ENCODE results near the gene ZDHHC23. TPM values are rescaled to one million over a fixed set of nuclear protein-coding genes. Genes with fewer than 3 reads are reported as not detected.

Gene ZDHHC23
- total RNA-seq, 1 donor from 2014 or later = 1.6 TPM

DNA sequence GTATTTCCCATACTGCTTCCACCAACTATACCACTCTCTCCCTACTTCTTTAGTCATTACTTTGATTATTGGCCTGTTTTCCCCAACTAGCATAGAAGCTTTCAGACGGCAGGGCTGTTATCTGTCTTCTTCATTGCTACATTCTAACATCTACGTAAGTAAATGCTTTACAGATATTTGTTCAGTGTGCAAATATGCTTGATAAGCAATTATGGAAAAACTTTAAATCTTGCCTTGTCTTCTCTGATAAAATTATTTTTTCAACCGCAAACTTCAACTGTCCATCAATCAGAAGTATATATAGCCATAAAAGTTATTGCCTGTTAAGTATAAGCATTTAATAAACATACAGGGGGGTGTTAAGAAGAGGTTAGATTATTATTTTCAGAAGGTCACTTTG lies 35.7 kb downstream of the ZDHHC23 start:
- Mint-ChIP-seq H3K27ac (ENCODE audit: unreplicated experiment) (no peak overlapping the region), H3K27me3 (ENCODE audit: unreplicated experiment) (peaks cover 2% of the 10 kb centered on the region), H3K36me3 (ENCODE audit: unreplicated experiment) (no peaks in the 10 kb centered on the region), H3K4me3 (ENCODE audit: unreplicated experiment) (no peak overlapping the region), H3K4me1 (ENCODE audit: low read depth, unreplicated experiment) (no peaks in the 10 kb centered on the region), H3K9me3 (ENCODE audit: unreplicated experiment) (no peaks in the 10 kb centered on the region)
- no peak for DNase-seq
- TF ChIP-seq CTCF (IDR thresholded peaks at IDR 0.05; ENCODE audit: partially characterized antibody, unreplicated experiment) = no peak

GRCh38 chr3:113985541-113985940 lies 37.7 kb downstream of the ZDHHC23 start:
- H3K9me3 Mint-ChIP-seq (ENCODE audit: unreplicated experiment) = no peaks in the 10 kb centered on the region
- no peak overlapping the region for H3K4me3 Mint-ChIP-seq (ENCODE audit: unreplicated experiment)
- no peak for TF ChIP-seq CTCF (IDR thresholded peaks at IDR 0.05; ENCODE audit: partially characterized antibody, unreplicated experiment)
- DNase-seq = no peak
- H3K36me3 Mint-ChIP-seq (ENCODE audit: unreplicated experiment) = no peaks in the 10 kb centered on the region
- H3K27ac Mint-ChIP-seq (ENCODE audit: unreplicated experiment) = no peak overlapping the region
- no peaks in the 10 kb centered on the region for H3K4me1 Mint-ChIP-seq (ENCODE audit: low read depth, unreplicated experiment)
- no peaks in the 10 kb centered on the region for H3K27me3 Mint-ChIP-seq (ENCODE audit: unreplicated experiment)

- H3K27me3 Mint-ChIP-seq (ENCODE audit: unreplicated experiment) = no peaks in the 10 kb centered on the region
- H3K4me3 Mint-ChIP-seq (ENCODE audit: unreplicated experiment) = no peak overlapping the region
- no peaks in the 10 kb centered on the region for H3K4me1 Mint-ChIP-seq (ENCODE audit: low read depth, unreplicated experiment)
- no peak for TF ChIP-seq CTCF (IDR thresholded peaks at IDR 0.05; ENCODE audit: partially characterized antibody, unreplicated experiment)
- H3K9me3 Mint-ChIP-seq (ENCODE audit: unreplicated experiment) = no peaks in the 10 kb centered on the region
- no peak overlapping the region for H3K27ac Mint-ChIP-seq (ENCODE audit: unreplicated experiment)
- H3K36me3 Mint-ChIP-seq (ENCODE audit: unreplicated experiment) = no peaks in the 10 kb centered on the region
- DNase-seq = no peak
Measured at GRCh38 chr3:114005481-114005880, 57.7 kb downstream of the ZDHHC23 start.

- no peaks in the 10 kb centered on the region for H3K27me3 Mint-ChIP-seq (ENCODE audit: unreplicated experiment)
- no peaks in the 10 kb centered on the region for H3K9me3 Mint-ChIP-seq (ENCODE audit: unreplicated experiment)
- DNase-seq = no peak
- no peak overlapping the region for H3K4me3 Mint-ChIP-seq (ENCODE audit: unreplicated experiment)
- peaks cover 1% of the 10 kb centered on the region for H3K4me1 Mint-ChIP-seq (ENCODE audit: low read depth, unreplicated experiment)
- TF ChIP-seq CTCF (IDR thresholded peaks at IDR 0.05; ENCODE audit: partially characterized antibody, unreplicated experiment) = no peak
- H3K36me3 Mint-ChIP-seq (ENCODE audit: unreplicated experiment) = no peaks in the 10 kb centered on the region
- H3K27ac Mint-ChIP-seq (ENCODE audit: unreplicated experiment) = no peak overlapping the region
Measured at GRCh38 chr3:114011059-114011797, 63.4 kb downstream of the ZDHHC23 start.

Other genes starting within 250 kb of the ZDHHC23 start
- 42.5 TPM for gene NAA50, start 201.8 kb upstream of the ZDHHC23 start, total RNA-seq (ENCODE audit: unreplicated experiment)
- 94.5 TPM for gene ATP6V1A, start 201.0 kb upstream of the ZDHHC23 start, total RNA-seq (ENCODE audit: unreplicated experiment)
- 2.1 TPM for gene GRAMD1C, start 109.2 kb upstream of the ZDHHC23 start, total RNA-seq (ENCODE audit: unreplicated experiment)
- 3.8 TPM for gene CCDC191, start 108.5 kb downstream of the ZDHHC23 start, total RNA-seq (ENCODE audit: unreplicated experiment)
- gene QTRT2, start 108.7 kb downstream of the ZDHHC23 start, total RNA-seq (ENCODE audit: unreplicated experiment) = 16.2 TPM
- not detected for gene DRD3, start 231.0 kb downstream of the ZDHHC23 start, total RNA-seq (ENCODE audit: unreplicated experiment)